GM21786 (cell line): ENCODE data around the gene GUK1.
"Not testable (repeated sequence)": the region's sequence is repeated elsewhere in the genome, so short reads cannot be mapped to it uniquely, and the experiment has no call there.

Experiments used
- ATAC-seq: cut with Tn5 transposase; IDR thresholded peaks from one replicate; pipeline ENCODE4 v1.9.1; 2021; ENCODE audit not compliant: unreplicated experiment

The GUK1 gene

GRCh38 chr1:228104526-228105269 lies 35.4 kb upstream of the GUK1 start:
- no peak for ATAC-seq

GRCh38 chr1:228105270-228105995 lies 34.6 kb upstream of the GUK1 start:
- no peak for ATAC-seq

- no peak for ATAC-seq
Measured at GRCh38 chr1:228105996-228106799, 33.9 kb upstream of the GUK1 start.

GRCh38 chr1:228106800-228107054 lies 33.4 kb upstream of the GUK1 start:
- no peak for ATAC-seq

GRCh38 chr1:228107636-228108035 lies 32.4 kb upstream of the GUK1 start:
- no peak for ATAC-seq

- ATAC-seq: no peak
Measured at GRCh38 chr1:228108055-228108690, 31.9 kb upstream of the GUK1 start.

GRCh38 chr1:228108742-228109072 lies 31.4 kb upstream of the GUK1 start:
- peak; percentile 2 for ATAC-seq

GRCh38 chr1:228109073-228109961 lies 30.8 kb upstream of the GUK1 start, which contains the start of gene MRPL55:
Gene MRPL55 (minus strand): TSS chr1:228109299. CDS start chr1:228108260, 1,039 bp downstream.
- ATAC-seq: peak; percentile 93

GRCh38 chr1:228109962-228110488 lies 30.1 kb upstream of the GUK1 start:
- ATAC-seq: no peak

GRCh38 chr1:228110556-228110955 lies 29.5 kb upstream of the GUK1 start:
- no peak for ATAC-seq

- ATAC-seq: not testable (repeated sequence)
Measured at GRCh38 chr1:228111315-228111714, 28.8 kb upstream of the GUK1 start.

GRCh38 chr1:228112167-228112566 lies 27.9 kb upstream of the GUK1 start:
- ATAC-seq: no peak

GRCh38 chr1:228112617-228113016 lies 27.5 kb upstream of the GUK1 start:
- ATAC-seq: no peak

GRCh38 chr1:228114827-228115226 lies 25.3 kb upstream of the GUK1 start:
- no peak for ATAC-seq

GRCh38 chr1:228117335-228117734 lies 22.7 kb upstream of the GUK1 start:
- ATAC-seq: no peak

- ATAC-seq: no peak
Measured at GRCh38 chr1:228118040-228118439, 22.0 kb upstream of the GUK1 start.

- ATAC-seq: no peak
Measured at GRCh38 chr1:228120351-228120750, 19.7 kb upstream of the GUK1 start.

- no peak for ATAC-seq
Measured at GRCh38 chr1:228120857-228121489, 19.1 kb upstream of the GUK1 start.

- no peak for ATAC-seq
Measured at GRCh38 chr1:228122921-228123441, 17.1 kb upstream of the GUK1 start.

- no peak for ATAC-seq
Measured at GRCh38 chr1:228123505-228123904, 16.6 kb upstream of the GUK1 start.
